OCI-LY3 (cell line): ENCODE data around the gene ERICH4.
"Not testable (repeated sequence)": the region's sequence is repeated elsewhere in the genome, so short reads cannot be mapped to it uniquely, and the experiment has no call there.

Experiments
- H2AFZ ChIP-seq: fragments of 200-600, 300-600 bp; shearing (Covaris generic); 2 replicates; pipeline ENCODE4 v1.6.0; 2014; ENCODE audit warnings: antibody characterized with exemption, low read depth, low read length
- H3K27ac ChIP-seq: fragments of 200-600, 300-600 bp; sonication (generic); 2 replicates; pipeline ENCODE4 v1.5.1; 2014; ENCODE audit warnings: mild to moderate bottlenecking, low read length, moderate library complexity, mixed read lengths
- H3K27me3 ChIP-seq: fragments of 200-600, 300-600 bp; sonication (generic); 2 replicates; pipeline ENCODE4 v1.6.1; 2014; ENCODE audit warnings: low read depth, low read length, mixed read lengths
- H3K36me3 ChIP-seq: fragments of 200-600, 300-600 bp; sonication (generic); replicated peaks from 2 replicates; pipeline ENCODE3; 2014; ENCODE audit warnings: low read depth, low read length, mixed read lengths
- H3K4me1 ChIP-seq: fragments of 300-600, 200-600 bp; sonication (generic); 2 replicates; pipeline ENCODE4 v1.6.1; 2014; ENCODE audit warnings: low read length, mixed read lengths
- H3K4me2 ChIP-seq: fragments of 200-600, 300-600 bp; sonication (generic); 2 replicates; pipeline ENCODE4 v1.6.1; 2014; ENCODE audit warnings: low read length, mixed read lengths
- H3K4me3 ChIP-seq: fragments of 300-600, 200-600 bp; sonication (generic); 2 replicates; pipeline ENCODE4 v1.5.1; 2014; ENCODE audit warnings: antibody characterized with exemption, mild to moderate bottlenecking, low read length, moderate library complexity
- H3K79me2 ChIP-seq: fragments of 300-600, 200-600 bp; shearing (Covaris generic); 2 replicates; pipeline ENCODE4 v1.6.1; 2014; ENCODE audit warnings: mild to moderate bottlenecking, low read length, mixed read lengths
- H3K9ac ChIP-seq: fragments of 300-600, 200-600 bp; shearing (Covaris generic); 2 replicates; pipeline ENCODE4 v1.6.0; 2014; ENCODE audit warnings: mild to moderate bottlenecking, low read length, moderate library complexity
- H3K9me3 ChIP-seq: fragments of 200-600, 300-600 bp; shearing (Covaris generic); 2 replicates; pipeline ENCODE4 v1.6.1; 2014; ENCODE audit warnings: low read length, mixed read lengths; ENCODE audit not compliant: insufficient read depth
- H4K20me1 ChIP-seq: fragments of 200-600, 300-600 bp; sonication (generic); 2 replicates; pipeline ENCODE4 v1.6.1; 2016; ENCODE audit warnings: low read length, mixed read lengths; ENCODE audit not compliant: insufficient read depth
- EZH2phosphoT487 ChIP-seq: fragments of 200-600 bp; shearing (Covaris generic); IDR thresholded peaks from 2 replicates; pipeline ENCODE4 v1.6.1; 2018; ENCODE audit warnings: antibody characterized with exemption, mixed run types, low read depth
- TF ChIP-seq, protein P1 (sequence below): fragments of 200-600, 300-600 bp; sonication (generic); IDR thresholded peaks from 2 replicates; pipeline ENCODE4 v1.5.1; 2014; ENCODE audit warnings: antibody characterized with exemption, low read length, low read depth

ERICH4 gene

DNA sequence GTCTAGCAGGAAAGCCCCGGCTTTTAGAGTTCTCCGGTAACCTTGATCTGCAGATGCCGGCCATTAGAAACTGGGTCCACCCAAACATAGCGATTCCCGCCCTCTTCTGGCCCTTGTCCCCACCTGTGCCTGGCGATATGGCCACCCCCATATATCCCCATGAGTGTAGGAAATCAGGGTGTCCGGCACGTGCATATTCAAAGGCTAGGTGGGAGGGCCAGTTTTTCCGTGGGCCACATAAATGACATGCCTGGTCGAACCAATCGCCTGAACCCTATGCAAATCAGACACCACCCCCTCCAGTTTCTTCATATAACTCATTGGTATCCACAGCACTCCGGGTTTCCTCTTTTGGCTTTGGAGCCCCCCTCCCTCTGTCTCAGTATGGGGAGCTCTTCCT, 37.4 kb downstream of the ERICH4 start:
- H3K9me3 ChIP-seq, result no peaks in the 10 kb centered on the region
- no peak overlapping the region for H2AFZ ChIP-seq
- no peak overlapping the region for H3K4me3 ChIP-seq
- no peak overlapping the region for H3K9ac ChIP-seq
- TF ChIP-seq, protein P1, sequence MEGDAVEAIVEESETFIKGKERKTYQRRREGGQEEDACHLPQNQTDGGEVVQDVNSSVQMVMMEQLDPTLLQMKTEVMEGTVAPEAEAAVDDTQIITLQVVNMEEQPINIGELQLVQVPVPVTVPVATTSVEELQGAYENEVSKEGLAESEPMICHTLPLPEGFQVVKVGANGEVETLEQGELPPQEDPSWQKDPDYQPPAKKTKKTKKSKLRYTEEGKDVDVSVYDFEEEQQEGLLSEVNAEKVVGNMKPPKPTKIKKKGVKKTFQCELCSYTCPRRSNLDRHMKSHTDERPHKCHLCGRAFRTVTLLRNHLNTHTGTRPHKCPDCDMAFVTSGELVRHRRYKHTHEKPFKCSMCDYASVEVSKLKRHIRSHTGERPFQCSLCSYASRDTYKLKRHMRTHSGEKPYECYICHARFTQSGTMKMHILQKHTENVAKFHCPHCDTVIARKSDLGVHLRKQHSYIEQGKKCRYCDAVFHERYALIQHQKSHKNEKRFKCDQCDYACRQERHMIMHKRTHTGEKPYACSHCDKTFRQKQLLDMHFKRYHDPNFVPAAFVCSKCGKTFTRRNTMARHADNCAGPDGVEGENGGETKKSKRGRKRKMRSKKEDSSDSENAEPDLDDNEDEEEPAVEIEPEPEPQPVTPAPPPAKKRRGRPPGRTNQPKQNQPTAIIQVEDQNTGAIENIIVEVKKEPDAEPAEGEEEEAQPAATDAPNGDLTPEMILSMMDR, result no peak
- TF ChIP-seq EZH2phosphoT487, result no peak
- H4K20me1 ChIP-seq, result no peaks in the 10 kb centered on the region
- peaks cover 13% of the 10 kb centered on the region for H3K4me1 ChIP-seq
- no peak overlapping the region for H3K27ac ChIP-seq
- no peaks in the 10 kb centered on the region for H3K36me3 ChIP-seq
- peaks cover 25% of the 10 kb centered on the region for H3K27me3 ChIP-seq
- no peak overlapping the region for H3K4me2 ChIP-seq
- no peaks in the 10 kb centered on the region for H3K79me2 ChIP-seq

DNA sequence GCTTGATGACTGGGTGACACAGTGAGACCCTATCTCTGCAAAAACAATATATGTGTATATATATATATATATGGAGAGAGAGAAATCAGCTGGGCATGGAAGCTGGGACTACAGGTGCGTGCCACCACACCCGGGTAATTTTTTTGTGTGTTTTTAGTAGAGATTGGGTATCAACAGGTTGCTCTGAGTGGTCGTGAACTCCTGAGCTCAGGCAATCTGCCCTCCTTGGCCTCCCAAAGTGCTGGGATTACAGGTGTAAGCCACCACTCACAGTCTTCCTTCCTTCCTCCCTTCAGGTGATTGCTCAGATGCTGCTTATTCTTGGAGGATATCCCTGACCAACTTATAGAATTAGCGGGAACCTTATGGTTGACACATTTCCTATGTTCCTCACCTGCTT, 41.9 kb downstream of the ERICH4 start:
- H4K20me1 ChIP-seq, result no peaks in the 10 kb centered on the region
- H3K4me2 ChIP-seq, result no peak overlapping the region
- no peak overlapping the region for H3K27ac ChIP-seq
- H3K9ac ChIP-seq, result no peak overlapping the region
- H3K79me2 ChIP-seq, result no peaks in the 10 kb centered on the region
- TF ChIP-seq, protein P1, result no peak
- no peak for TF ChIP-seq EZH2phosphoT487
- no peaks in the 10 kb centered on the region for H3K4me1 ChIP-seq
- H3K4me3 ChIP-seq, result no peak overlapping the region
- H3K9me3 ChIP-seq, result no peaks in the 10 kb centered on the region
- no peak overlapping the region for H2AFZ ChIP-seq
- H3K27me3 ChIP-seq, result peaks cover 31% of the 10 kb centered on the region
- no peaks in the 10 kb centered on the region for H3K36me3 ChIP-seq

DNA sequence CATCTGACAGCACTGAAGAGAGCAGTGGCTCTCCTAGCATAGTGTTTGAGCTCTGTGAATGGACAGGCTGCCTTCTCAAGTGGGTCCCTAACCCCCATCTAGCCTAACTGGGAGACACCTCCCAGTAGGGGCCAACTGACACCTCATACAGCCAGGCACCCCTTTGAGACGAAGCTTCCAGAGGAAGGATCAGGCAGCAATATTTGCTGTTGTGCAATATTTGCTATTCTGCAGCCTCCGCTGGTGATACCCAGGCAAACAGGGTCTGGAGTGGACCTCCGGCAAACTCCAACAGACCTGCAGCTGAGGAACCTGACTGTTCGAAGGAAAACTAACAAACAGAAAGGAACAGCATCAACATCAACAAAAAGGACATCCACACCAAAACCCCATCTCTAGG, 44.0 kb downstream of the ERICH4 start:
- not testable (repeated sequence) for H3K36me3 ChIP-seq, H2AFZ ChIP-seq, H3K4me3 ChIP-seq, H4K20me1 ChIP-seq, H3K79me2 ChIP-seq, H3K9me3 ChIP-seq, H3K4me2 ChIP-seq, H3K27ac ChIP-seq, H3K4me1 ChIP-seq, H3K9ac ChIP-seq
- H3K27me3 ChIP-seq, result peaks cover 20% of the 10 kb centered on the region

DNA sequence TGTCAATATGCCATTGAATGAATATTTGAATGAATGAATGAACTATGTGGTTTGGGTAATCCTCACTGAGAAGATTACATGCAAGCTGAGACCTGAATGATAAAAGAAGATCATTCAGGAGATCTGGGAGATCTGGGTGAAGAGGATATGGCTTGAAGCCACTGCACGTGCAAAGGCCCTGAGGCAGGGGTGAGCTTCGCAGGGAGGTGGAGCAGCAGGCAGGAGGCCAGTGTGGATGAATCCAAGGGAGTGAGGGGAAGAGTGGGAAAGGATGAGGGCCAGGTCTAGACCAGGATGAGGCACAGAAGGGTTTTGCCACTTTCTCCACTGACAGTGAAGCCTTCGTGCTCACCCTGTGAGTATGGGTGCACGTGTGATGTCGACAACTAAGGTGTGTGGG, 49.9 kb downstream of the ERICH4 start:
- TF ChIP-seq, protein P1, result no peak
- TF ChIP-seq EZH2phosphoT487, result no peak
- Histone ChIP-seq H3K79me2 (no peaks in the 10 kb centered on the region), H3K36me3 (no peaks in the 10 kb centered on the region), H3K27me3 (peaks cover 1% of the 10 kb centered on the region; the same call in 1 of the 2 replicates), H3K4me3 (no peak overlapping the region), H3K27ac (no peak overlapping the region), H3K4me1 (peaks cover 6% of the 10 kb centered on the region; the same call in 1 of the 2 replicates), H3K9me3 (no peaks in the 10 kb centered on the region), H3K9ac (no peak overlapping the region), H3K4me2 (no peak overlapping the region), H4K20me1 (no peaks in the 10 kb centered on the region), H2AFZ (no peak overlapping the region)
